Hepatocyte (in vitro differentiated cells): Measurements from ENCODE around the gene TPRX1. TPM values are rescaled to one million over a fixed set of nuclear protein-coding genes. Genes with fewer than 3 reads are reported as not detected.

Source experiments
- DNase-seq: peaks from one replicate; pipeline ENCODE4 v3.0.0-alpha.2; 2016; ENCODE audit warnings: low spot score
- H2AFZ ChIP-seq: fragments of 200-600 bp; sonication (generic); 2 replicates; pipeline ENCODE4 v1.6.0; 2016; ENCODE audit warnings: antibody characterized with exemption, mild to moderate bottlenecking
- H3K27ac ChIP-seq: fragments of 200-600 bp; sonication (generic); 2 replicates; pipeline ENCODE4 v1.5.1; 2016; ENCODE audit warnings: mild to moderate bottlenecking
- H3K27me3 ChIP-seq: fragments of 200-600 bp; sonication (generic); 2 replicates; pipeline ENCODE4 v1.6.1; 2016
- H3K36me3 ChIP-seq: fragments of 200-600 bp; sonication (generic); replicated peaks from 2 replicates; pipeline ENCODE4 v1.5.1; 2016; ENCODE audit warnings: low read depth; ENCODE audit not compliant: insufficient read depth
- H3K4me1 ChIP-seq: fragments of 200-600 bp; sonication (generic); 2 replicates; pipeline ENCODE4 v1.5.1; 2016; ENCODE audit warnings: mild to moderate bottlenecking, moderate library complexity; ENCODE audit not compliant: insufficient read depth
- H3K4me2 ChIP-seq: fragments of 200-600 bp; sonication (generic); 2 replicates; pipeline ENCODE4 v1.6.0; 2016
- H3K4me3 ChIP-seq: fragments of 200-600 bp; sonication (generic); 2 replicates; pipeline ENCODE4 v1.5.1; 2016; ENCODE audit warnings: mild to moderate bottlenecking
- H3K79me2 ChIP-seq: fragments of 200-600 bp; sonication (generic); 2 replicates; pipeline ENCODE4 v1.6.0; 2017; ENCODE audit warnings: mild to moderate bottlenecking
- H3K9me2 ChIP-seq: fragments of 200-600 bp; sonication (generic); replicated peaks from 2 replicates; pipeline ENCODE4 v1.6.0; 2017; ENCODE audit warnings: mild to moderate bottlenecking; ENCODE audit not compliant: insufficient read depth
- H3K9me3 ChIP-seq: fragments of 200-600 bp; sonication (generic); 2 replicates; pipeline ENCODE4 v1.5.1; 2016; ENCODE audit warnings: low read depth, mild to moderate bottlenecking
- H4K20me1 ChIP-seq: fragments of 200-600 bp; sonication (generic); 2 replicates; pipeline ENCODE4 v1.6.0; 2016; ENCODE audit warnings: mild to moderate bottlenecking; ENCODE audit not compliant: insufficient read depth, poor library complexity, severe bottlenecking
- EZH2 ChIP-seq: fragments of 200-600 bp; sonication (generic); IDR thresholded peaks from 2 replicates; pipeline ENCODE4 v1.6.1; 2016; ENCODE audit warnings: antibody characterized with exemption, mild to moderate bottlenecking, borderline replicate concordance
- EZH2phosphoT487 ChIP-seq: fragments of 200-600 bp; sonication (generic); IDR thresholded peaks from one replicate; pipeline ENCODE4 v1.6.1; 2018; ENCODE audit warnings: antibody characterized with exemption, mild to moderate bottlenecking, low read depth, moderate library complexity; ENCODE audit not compliant: unreplicated experiment, severe bottlenecking
- WGBS: methylation state at CpG from one replicate; pipeline ENCODE4 v1.1.6; 2016; ENCODE audit warnings: low lambda C conversion rate; ENCODE audit errors: missing lambda C conversion rate; 5-methylcytosine and 5-hydroxymethylcytosine counted together
- polyA plus RNA-seq: library from polyadenylated mRNA; unstranded; fragments of >200 nt; fragmentation: Nextera tagmentation; extraction: Ambion mirVana; gene quantifications from 2 replicates; pipeline ENCODE4 v1.2.1, GENCODE V29; 2016
- total RNA-seq: library from RNA; depleted of rRNA; stranded (reverse); fragments of >200 nt; gene quantifications from 2 replicates; pipeline ENCODE4 v1.2.3, GENCODE V29; 2014
- TF ChIP-seq, protein P1 (sequence below): fragments of 200-600 bp; sonication (generic); IDR thresholded peaks from 2 replicates; pipeline ENCODE4 v1.5.1; 2016; ENCODE audit warnings: antibody characterized with exemption, mild to moderate bottlenecking; ENCODE audit not compliant: poor library complexity

The TPRX1 gene
- total and polyA plus RNA-seq, 2 experiments from 2014 or later: not detected

DNA sequence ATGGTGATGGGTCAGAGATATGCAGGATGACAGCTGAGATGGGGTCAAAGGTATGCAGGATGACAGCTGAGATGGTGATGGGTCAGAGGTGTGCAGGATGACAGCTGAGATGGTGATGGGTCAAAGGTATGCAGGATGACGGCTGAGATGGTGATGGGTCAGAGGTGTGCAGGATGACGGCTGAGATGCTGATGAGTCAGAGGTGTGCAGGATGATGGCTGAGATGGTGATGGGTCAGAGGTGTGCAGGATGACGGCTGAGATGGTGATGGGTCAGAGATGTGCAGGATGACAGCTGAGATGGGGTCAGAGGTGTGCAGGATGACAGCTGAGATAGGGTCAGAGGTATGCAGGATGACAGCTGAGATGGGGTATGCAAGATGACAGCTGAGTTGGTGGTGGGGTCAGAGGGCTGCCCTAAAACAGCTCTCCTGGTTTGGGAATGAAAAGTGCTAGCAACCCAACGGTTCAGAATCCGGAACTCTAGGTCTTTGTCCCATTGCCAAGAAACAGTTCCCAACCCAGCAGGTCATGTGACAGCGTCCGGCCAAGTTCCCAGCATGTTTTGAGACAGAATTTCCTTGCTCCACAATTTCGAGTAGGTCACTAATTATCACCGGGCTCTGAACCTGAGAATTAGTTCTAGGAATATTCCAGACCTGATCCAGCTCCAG lies 22.6 kb downstream of the TPRX1 start:
- H3K4me1 ChIP-seq: peaks cover 7% of the 10 kb centered on the region
- no peak overlapping the region for H2AFZ ChIP-seq
- peaks cover 33% of the 10 kb centered on the region for H3K79me2 ChIP-seq
- H3K4me3 ChIP-seq: no peak overlapping the region
- TF ChIP-seq, protein P1, sequence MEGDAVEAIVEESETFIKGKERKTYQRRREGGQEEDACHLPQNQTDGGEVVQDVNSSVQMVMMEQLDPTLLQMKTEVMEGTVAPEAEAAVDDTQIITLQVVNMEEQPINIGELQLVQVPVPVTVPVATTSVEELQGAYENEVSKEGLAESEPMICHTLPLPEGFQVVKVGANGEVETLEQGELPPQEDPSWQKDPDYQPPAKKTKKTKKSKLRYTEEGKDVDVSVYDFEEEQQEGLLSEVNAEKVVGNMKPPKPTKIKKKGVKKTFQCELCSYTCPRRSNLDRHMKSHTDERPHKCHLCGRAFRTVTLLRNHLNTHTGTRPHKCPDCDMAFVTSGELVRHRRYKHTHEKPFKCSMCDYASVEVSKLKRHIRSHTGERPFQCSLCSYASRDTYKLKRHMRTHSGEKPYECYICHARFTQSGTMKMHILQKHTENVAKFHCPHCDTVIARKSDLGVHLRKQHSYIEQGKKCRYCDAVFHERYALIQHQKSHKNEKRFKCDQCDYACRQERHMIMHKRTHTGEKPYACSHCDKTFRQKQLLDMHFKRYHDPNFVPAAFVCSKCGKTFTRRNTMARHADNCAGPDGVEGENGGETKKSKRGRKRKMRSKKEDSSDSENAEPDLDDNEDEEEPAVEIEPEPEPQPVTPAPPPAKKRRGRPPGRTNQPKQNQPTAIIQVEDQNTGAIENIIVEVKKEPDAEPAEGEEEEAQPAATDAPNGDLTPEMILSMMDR: no peak
- TF ChIP-seq EZH2 (no peak), EZH2phosphoT487 (no peak)
- H3K36me3 ChIP-seq: no peaks in the 10 kb centered on the region
- H3K4me2 ChIP-seq: no peak overlapping the region
- WGBS: 92% methylated on average over 9 of the region's 9 CpGs
- H3K27ac ChIP-seq: no peak overlapping the region
- H3K27me3 ChIP-seq: no peaks in the 10 kb centered on the region
- DNase-seq: no peak
- H4K20me1 ChIP-seq: peaks cover 3% of the 10 kb centered on the region
- H3K9me2 ChIP-seq: no peaks in the 10 kb centered on the region
- no peaks in the 10 kb centered on the region for H3K9me3 ChIP-seq

DNA sequence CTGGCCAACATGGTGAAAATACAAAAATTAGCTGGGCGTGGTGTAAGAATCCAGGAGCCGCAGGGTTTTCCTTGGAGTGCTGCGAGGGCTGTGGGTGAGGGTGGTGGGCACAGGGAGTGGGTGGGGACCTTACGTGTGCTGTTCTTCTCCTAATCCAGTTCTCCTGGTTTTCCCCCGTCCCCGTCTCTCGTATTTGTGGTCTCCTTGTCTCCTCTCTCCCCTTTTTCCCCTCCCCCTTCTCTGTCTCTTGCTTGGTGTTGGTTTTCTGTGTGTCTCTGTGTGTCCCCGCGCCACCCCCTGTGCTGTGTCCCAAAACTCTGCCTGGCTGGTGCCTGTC lies 24.2 kb downstream of the TPRX1 start:
- Histone ChIP-seq H3K9me3 (no peaks in the 10 kb centered on the region), H3K9me2 (no peaks in the 10 kb centered on the region), H3K4me2 (peak overlapping the region; percentile 94), H3K79me2 (peaks cover 33% of the 10 kb centered on the region), H4K20me1 (peaks cover 3% of the 10 kb centered on the region), H3K27ac (no peak overlapping the region), H3K4me3 (peak overlapping the region; percentile 4), H3K36me3 (no peaks in the 10 kb centered on the region), H3K27me3 (no peaks in the 10 kb centered on the region), H2AFZ (no peak overlapping the region), H3K4me1 (peaks cover 7% of the 10 kb centered on the region)
- DNase-seq: no peak
- 85% methylated on average over 4 of the region's 9 CpGs for WGBS
- TF ChIP-seq, protein P1: no peak
- TF ChIP-seq EZH2phosphoT487 (no peak), EZH2 (no peak)

GRCh38 chr19:47779524-47780214 lies 24.7 kb downstream of the TPRX1 start:
- peaks cover 33% of the 10 kb centered on the region for H3K79me2 ChIP-seq
- WGBS: 53% methylated on average over 24 of the region's 24 CpGs
- no peaks in the 10 kb centered on the region for H3K9me3 ChIP-seq
- H2AFZ ChIP-seq: no peak overlapping the region
- H4K20me1 ChIP-seq: peaks cover 3% of the 10 kb centered on the region
- DNase-seq: peak; percentile 29
- H3K27me3 ChIP-seq: no peaks in the 10 kb centered on the region
- no peaks in the 10 kb centered on the region for H3K36me3 ChIP-seq
- H3K4me3 ChIP-seq: peak overlapping the region; percentile 4
- H3K27ac ChIP-seq: no peak overlapping the region
- peak overlapping the region; percentile 94 for H3K4me2 ChIP-seq
- H3K9me2 ChIP-seq: no peaks in the 10 kb centered on the region
- peaks cover 7% of the 10 kb centered on the region for H3K4me1 ChIP-seq
- TF ChIP-seq EZH2: no peak
- TF ChIP-seq, protein P1: no peak
- TF ChIP-seq EZH2phosphoT487: no peak
